HG03103 (cell line): ENCODE measurements around the gene OR2B6.

ENCODE experiments used
- ATAC-seq: cut with Tn5 transposase; IDR thresholded peaks from one replicate; pipeline ENCODE4 v1.9.1; 2021; ENCODE audit warnings: low read depth; ENCODE audit not compliant: unreplicated experiment

The OR2B6 gene

GRCh38 chr6:27994616-27995015 is 37.6 kb downstream of the OR2B6 start:
- ATAC-seq = no peak

- no peak for ATAC-seq
Measured at GRCh38 chr6:28000351-28001045, 43.5 kb downstream of the OR2B6 start.

GRCh38 chr6:28001351-28001750 is 44.3 kb downstream of the OR2B6 start:
- ATAC-seq = no peak

- no peak for ATAC-seq
Measured at GRCh38 chr6:28001751-28002150, 44.7 kb downstream of the OR2B6 start.

GRCh38 chr6:28002161-28002560 is 45.1 kb downstream of the OR2B6 start:
- ATAC-seq = no peak

GRCh38 chr6:28003059-28003458 is 46.0 kb downstream of the OR2B6 start:
- no peak for ATAC-seq

GRCh38 chr6:28003661-28004060 is 46.6 kb downstream of the OR2B6 start:
- no peak for ATAC-seq

GRCh38 chr6:28004350-28005151 is 47.5 kb downstream of the OR2B6 start:
- no peak for ATAC-seq

GRCh38 chr6:28005152-28005890 is 48.3 kb downstream of the OR2B6 start:
- no peak for ATAC-seq

- ATAC-seq = no peak
Measured at GRCh38 chr6:28005975-28006374, 48.9 kb downstream of the OR2B6 start.
